Stimulated activated CD4-positive, alpha-beta T cell treated with anti-CD3 and anti-CD28 coated beads, TNF-alpha, amount 100 ng/mL, for 4 hours (primary cell): Measurements from ENCODE around the gene RNGTT.
"Not testable (repeated sequence)": the region's sequence is repeated elsewhere in the genome, so short reads cannot be mapped to it uniquely, and the experiment has no call there.

Source experiments
- DNase-seq, 3 experiments: peaks; one replicate each; pipeline ENCODE4 v3.0.0-alpha.2; 2020; ENCODE audit warnings: low read depth in 3 of 3

Gene RNGTT

GRCh38 chr6:88867841-88868731 is 95.3 kb downstream of the RNGTT start:
- no peak for DNase-seq

GRCh38 chr6:88866856-88867255 is 96.6 kb downstream of the RNGTT start:
- no peak for DNase-seq

GRCh38 chr6:88865275-88865674 is 98.1 kb downstream of the RNGTT start:
- no peak for DNase-seq

GRCh38 chr6:88864359-88865054 is 98.9 kb downstream of the RNGTT start:
- DNase-seq: no peak

- DNase-seq: no peak
Measured at GRCh38 chr6:88860310-88860709, 103.1 kb downstream of the RNGTT start.

- no peak for DNase-seq
Measured at GRCh38 chr6:88858455-88858854, 105.0 kb downstream of the RNGTT start.

GRCh38 chr6:88856566-88856965 is 106.9 kb downstream of the RNGTT start:
- no peak for DNase-seq

GRCh38 chr6:88855541-88856147 is 107.8 kb downstream of the RNGTT start:
- DNase-seq: no peak

GRCh38 chr6:88852775-88853174 is 110.6 kb downstream of the RNGTT start:
- DNase-seq: no peak

- DNase-seq: no peak
Measured at GRCh38 chr6:88852000-88852399, 111.4 kb downstream of the RNGTT start.

GRCh38 chr6:88848870-88849269 is 114.5 kb downstream of the RNGTT start:
- DNase-seq: no peak

- no peak for DNase-seq
Measured at GRCh38 chr6:88843040-88843439, 120.4 kb downstream of the RNGTT start.

GRCh38 chr6:88842320-88842719 is 121.1 kb downstream of the RNGTT start:
- DNase-seq: no peak

GRCh38 chr6:88840796-88841539 is 122.5 kb downstream of the RNGTT start:
- DNase-seq: no peak

- no peak for DNase-seq
Measured at GRCh38 chr6:88840289-88840688, 123.1 kb downstream of the RNGTT start.

- DNase-seq: no peak
Measured at GRCh38 chr6:88839280-88839679, 124.1 kb downstream of the RNGTT start.

GRCh38 chr6:88835210-88835609 is 128.2 kb downstream of the RNGTT start:
- DNase-seq: no peak

- DNase-seq: not testable (repeated sequence)
Measured at GRCh38 chr6:88833071-88833470, 130.3 kb downstream of the RNGTT start.

- DNase-seq: not testable (repeated sequence)
Measured at GRCh38 chr6:88827599-88827998, 135.8 kb downstream of the RNGTT start.

- no peak for DNase-seq
Measured at GRCh38 chr6:88825856-88826255, 137.6 kb downstream of the RNGTT start.

GRCh38 chr6:88823998-88824397 is 139.4 kb downstream of the RNGTT start:
- no peak for DNase-seq

- no peak for DNase-seq
Measured at GRCh38 chr6:88815491-88815890, 147.9 kb downstream of the RNGTT start.
